Activated CD8-positive, alpha-beta T cell treated with anti-CD3 and anti-CD28 coated beads for 36 hours (primary cell): ENCODE measurements around the gene PITPNM1. TPM values are rescaled to one million over a fixed set of nuclear protein-coding genes. Genes with fewer than 3 reads are reported as not detected.

ENCODE experiments used
- ATAC-seq: fragments of 200-7000 bp; cut with Tn5 transposase; one replicate; pipeline ENCODE4 v1.10.0; 2021; ENCODE audit warnings: mild to moderate bottlenecking, moderate library complexity
- CTCF ChIA-PET: fragments of 350-600 bp; sonication (Branson Sonifier 250); formaldehyde crosslinking; loops from one replicate; lab custom pipeline; 2021; ENCODE audit warnings: antibody characterized with exemption; lab: Charles Lee
- POLR2A ChIA-PET: fragments of 350-600 bp; sonication (Branson Sonifier 250); formaldehyde crosslinking; loops from one replicate; lab custom pipeline; 2021; ENCODE audit warnings: antibody characterized with exemption; lab: Charles Lee
- DNase-seq: peaks from one replicate; pipeline ENCODE4 v3.0.0-alpha.2; 2020
- H3K27ac Mint-ChIP-seq: one replicate; pipeline ENCODE4 v1.8.0; 2021; ENCODE audit warnings: mild to moderate bottlenecking, mixed read lengths
- H3K27me3 Mint-ChIP-seq: one replicate; pipeline ENCODE4 v1.8.0; 2021; ENCODE audit warnings: mixed read lengths
- H3K36me3 Mint-ChIP-seq: one replicate; pipeline ENCODE4 v1.8.0; 2021; ENCODE audit warnings: low read depth, mixed read lengths
- H3K4me1 Mint-ChIP-seq: one replicate; pipeline ENCODE4 v1.8.0; 2021; ENCODE audit warnings: low read depth, mixed read lengths
- H3K4me3 Mint-ChIP-seq: one replicate; pipeline ENCODE4 v1.8.0; 2021; ENCODE audit warnings: mild to moderate bottlenecking, moderate library complexity, mixed read lengths
- H3K9me3 Mint-ChIP-seq: one replicate; pipeline ENCODE4 v1.8.0; 2021; ENCODE audit warnings: mixed read lengths
- CTCF ChIP-seq: fragments of 200-600 bp; IDR thresholded peaks from one replicate; pipeline ENCODE4 v1.8.0; 2022; ENCODE audit warnings: antibody characterized with exemption, mild to moderate bottlenecking
- intact Hi-C: fragments of 100-400 bp; cut with micrococcal nuclease; formaldehyde crosslinking; loops from one replicate; pipeline ENCODE4 v1.10.0; 2022
- total RNA-seq, 2 experiments: library from RNA; stranded (reverse); gene quantifications; one replicate each; pipeline ENCODE4 v1.2.3, GENCODE V29; 2021

Gene PITPNM1
- total RNA-seq, 2 experiments from 2014 or later = 87.8 to 88.1 TPM

- ATAC-seq = no peak
- ChIA-PET CTCF (interaction anchor here (1.0 to 1.5 kb wide), 5 partner anchors 22 to 156 kb away, joined by 3 to 6 read pairs (median 5); partner anchors contain the start of genes PTPRCAP and TMEM134), POLR2A (interaction anchor here (0.7 to 1.5 kb wide), 4 partner anchors 22 to 99 kb away, joined by 3 to 5 read pairs (median 4); partner anchors contain the start of genes AIP and PTPRCAP)
- H3K27ac Mint-ChIP-seq = peak overlapping the region; percentile 88
- intact Hi-C loops = loop anchor here (5.0 kb wide), 1 partner anchor 70 kb away; the partner anchor contains the start of gene PTPRCAP
- peaks cover 15% of the 10 kb centered on the region for H3K36me3 Mint-ChIP-seq
- no peaks in the 10 kb centered on the region for H3K27me3 Mint-ChIP-seq
- no peak for DNase-seq
- H3K4me3 Mint-ChIP-seq = peak overlapping the region; percentile 89
- TF ChIP-seq CTCF = no peak
- H3K9me3 Mint-ChIP-seq = no peaks in the 10 kb centered on the region
- peaks cover 35% of the 10 kb centered on the region for H3K4me1 Mint-ChIP-seq
Observed at GRCh38 chr11:67507242-67507863, 2.2 kb upstream of the PITPNM1 start.

DNA sequence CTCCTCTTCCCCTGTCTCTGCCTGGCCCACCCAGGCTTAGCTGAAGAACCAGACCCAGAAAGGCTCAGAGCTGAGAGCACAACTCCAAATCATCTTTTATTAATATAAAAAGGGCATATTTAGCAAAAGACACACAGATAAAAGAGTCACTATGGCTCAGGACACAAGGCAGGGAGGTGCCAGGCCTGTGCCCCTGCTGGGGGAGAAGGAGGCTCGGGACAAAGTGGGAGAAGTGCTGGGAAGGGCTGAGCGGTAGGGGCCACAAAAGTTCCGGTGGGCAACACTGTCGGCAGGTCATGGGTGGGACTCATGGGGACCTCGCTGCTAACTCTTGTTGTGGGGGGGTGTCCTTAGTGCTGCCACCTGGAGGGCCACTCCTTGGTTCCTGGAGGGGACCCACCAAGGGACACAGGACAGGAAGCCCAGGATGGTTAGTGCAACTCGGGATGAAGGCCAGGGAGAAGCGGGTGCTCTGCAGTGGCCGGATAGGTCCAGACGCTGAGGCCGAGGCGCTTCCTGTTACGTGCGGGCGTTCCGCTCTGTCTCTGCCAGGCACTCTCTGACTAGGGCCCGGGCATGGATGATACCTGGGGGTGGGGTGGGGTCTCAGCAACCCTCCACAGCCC, 1.4 kb upstream of the PITPNM1 start:
- no peaks in the 10 kb centered on the region for H3K9me3 Mint-ChIP-seq
- intact Hi-C loops = loop anchor here (1.0 to 5.0 kb wide), 2 partner anchors 22 to 69 kb away; partner anchors contain the start of gene PTPRCAP
- peak overlapping the region; percentile 88 for H3K27ac Mint-ChIP-seq
- H3K27me3 Mint-ChIP-seq = no peaks in the 10 kb centered on the region
- DNase-seq (no peak), ATAC-seq (no peak)
- H3K36me3 Mint-ChIP-seq = peaks cover 15% of the 10 kb centered on the region
- H3K4me1 Mint-ChIP-seq = peaks cover 39% of the 10 kb centered on the region
- ChIA-PET CTCF (interaction anchor here (0.6 to 1.9 kb wide), 9 partner anchors 15 to 155 kb away, joined by 3 to 8 read pairs (median 4); partner anchors contain the start of genes PPP1CA and TMEM134), POLR2A (interaction anchor here (0.8 to 8.8 kb wide), 6 partner anchors 18 to 103 kb away, joined by 3 to 108 read pairs (median 5); partner anchors contain the start of genes PTPRCAP and TBC1D10C)
- H3K4me3 Mint-ChIP-seq = peak overlapping the region; percentile 89
- TF ChIP-seq CTCF = peak; percentile 54

GRCh38 chr11:67505605-67506396, 638 bp upstream of the PITPNM1 start:
- ChIA-PET POLR2A (interaction anchor here (0.6 to 8.8 kb wide), 8 partner anchors 11 to 154 kb away, joined by 3 to 108 read pairs (median 4); partner anchors contain the start of genes PPP1CA, PTPRCAP and TBC1D10C), CTCF (interaction anchor here (1.0 to 1.9 kb wide), 9 partner anchors 14 to 154 kb away, joined by 3 to 8 read pairs (median 4); partner anchors contain the start of gene PPP1CA)
- Mint-ChIP-seq H3K9me3 (no peaks in the 10 kb centered on the region), H3K4me3 (peak overlapping the region; percentile 89), H3K27ac (peak overlapping the region; percentile 97), H3K36me3 (peaks cover 20% of the 10 kb centered on the region), H3K4me1 (peaks cover 47% of the 10 kb centered on the region), H3K27me3 (no peaks in the 10 kb centered on the region)
- peak; percentile 91 for TF ChIP-seq CTCF
- intact Hi-C loops = loop anchor here (1.0 to 5.0 kb wide), 2 partner anchors 22 to 68 kb away; partner anchors contain the start of gene PTPRCAP
- peak; percentile 97 for DNase-seq
- peak; percentile 67 for ATAC-seq

DNA sequence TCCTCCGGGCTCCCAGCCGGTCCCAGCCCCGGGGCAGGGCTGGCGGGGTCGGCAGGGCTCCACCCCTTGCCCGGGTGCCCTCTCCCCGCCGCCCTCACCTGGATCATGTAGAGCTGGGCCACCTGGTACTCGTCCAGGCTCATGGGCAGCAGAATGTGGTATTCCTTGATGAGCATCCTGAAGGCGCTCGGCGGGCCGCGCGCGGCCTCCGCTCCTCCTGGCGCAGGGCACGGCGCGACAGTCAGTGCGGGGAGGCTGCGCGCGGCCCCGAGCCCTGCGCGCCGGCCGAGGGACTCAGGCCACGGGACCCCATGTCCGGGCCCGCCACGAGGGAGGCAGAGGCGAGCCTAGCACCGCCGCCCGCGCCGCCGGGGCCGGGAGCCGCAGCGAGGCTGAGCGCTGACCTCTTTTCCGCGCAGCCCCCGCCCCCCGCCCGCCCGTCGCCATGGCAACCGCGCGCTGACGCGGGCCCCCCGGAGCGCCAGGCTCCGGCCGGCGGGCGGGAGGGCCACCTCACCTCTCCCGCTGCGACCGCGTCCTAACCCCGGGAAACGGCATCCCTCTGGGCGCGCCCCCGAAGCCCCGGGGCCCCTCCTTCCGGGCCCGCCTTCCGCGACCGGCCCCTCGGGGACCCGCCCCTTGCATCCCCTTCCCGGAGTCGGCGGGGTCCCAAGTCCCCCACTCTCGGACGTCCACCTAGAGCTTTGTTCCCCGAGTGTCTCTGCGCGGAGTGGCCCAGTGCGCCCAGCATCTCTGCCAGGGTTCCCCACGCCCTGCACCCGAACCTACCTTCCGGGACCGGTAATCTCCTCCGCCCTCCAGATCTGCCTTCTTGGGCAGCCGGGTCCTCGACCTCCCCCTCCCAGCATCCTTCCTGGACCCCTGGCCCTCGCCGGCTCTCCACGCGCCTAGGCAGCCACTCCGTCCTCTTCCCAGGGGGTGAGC, 886 bp downstream of the PITPNM1 start:
- intact Hi-C loops = no loop called here
- Mint-ChIP-seq H3K4me3 (peak overlapping the region; percentile 89), H3K36me3 (peaks cover 30% of the 10 kb centered on the region), H3K4me1 (peaks cover 49% of the 10 kb centered on the region), H3K27me3 (no peaks in the 10 kb centered on the region), H3K27ac (peak overlapping the region; percentile 86), H3K9me3 (no peaks in the 10 kb centered on the region)
- DNase-seq (peak; percentile 54), ATAC-seq (no peak)
- CTCF ChIA-PET = interaction anchor here (1.3 kb wide), 1 partner anchor 115 kb away, joined by 3 read pairs; no protein-coding TSS in a partner anchor
- TF ChIP-seq CTCF = no peak
- POLR2A ChIA-PET = interaction anchor here (0.8 to 8.8 kb wide), 3 partner anchors 16 to 67 kb away, joined by 3 to 108 read pairs (median 10); partner anchors contain the start of genes AIP and PTPRCAP
